Astrocyte (in vitro differentiated cells and primary cell): ENCODE results near the gene JPH3. TPM values are rescaled to one million over a fixed set of nuclear protein-coding genes. Genes with fewer than 3 reads are reported as not detected.

Source experiments
- DNase-seq: peaks from one replicate; pipeline ENCODE4 v3.0.0-alpha.2; 2010; ENCODE audit warnings: low read depth
- FAIRE-seq: peaks from 2 replicates; lab custom pipeline; 2011; peaks lifted over from hg19 to GRCh38; lab: Jason Lieb, UNC
- H2AFZ ChIP-seq: 2 replicates; pipeline ENCODE4 v1.6.0; 2012; ENCODE audit warnings: low read depth, low read length, inconsistent platforms
- H3K27ac ChIP-seq: 2 replicates; pipeline ENCODE4 v1.5.1; 2011; ENCODE audit warnings: low read depth, low read length, inconsistent platforms
- H3K27me3 ChIP-seq: 2 replicates; pipeline ENCODE4 v1.6.0; 2011; ENCODE audit warnings: low read length, inconsistent platforms; ENCODE audit not compliant: insufficient read depth
- H3K36me3 ChIP-seq: 2 replicates; pipeline ENCODE4 v1.5.1; 2011; ENCODE audit warnings: low read length, inconsistent platforms; ENCODE audit not compliant: insufficient read depth
- H3K4me1 ChIP-seq: 2 replicates; pipeline ENCODE4 v1.5.1; 2011; ENCODE audit warnings: low read length, inconsistent platforms; ENCODE audit not compliant: insufficient read depth
- H3K4me2 ChIP-seq: 2 replicates; pipeline ENCODE4 v1.6.0; 2012; ENCODE audit warnings: low read length, inconsistent platforms
- H3K4me3 ChIP-seq: 2 replicates; pipeline ENCODE4 v1.5.1; 2011; ENCODE audit warnings: low read depth, mild to moderate bottlenecking, low read length, inconsistent platforms; ENCODE audit not compliant: insufficient read depth
- H3K79me2 ChIP-seq: 2 replicates; pipeline ENCODE4 v1.6.0; 2012; ENCODE audit warnings: mild to moderate bottlenecking, low read length, inconsistent platforms; ENCODE audit not compliant: insufficient read depth
- H3K9ac ChIP-seq: 2 replicates; pipeline ENCODE4 v1.6.0; 2012; ENCODE audit warnings: mild to moderate bottlenecking, low read length, inconsistent platforms
- H3K9me3 ChIP-seq: 2 replicates; pipeline ENCODE4 v1.5.1; 2012; ENCODE audit warnings: low read depth, mild to moderate bottlenecking, low read length, inconsistent platforms; ENCODE audit not compliant: insufficient read depth
- H4K20me1 ChIP-seq: 2 replicates; pipeline ENCODE4 v1.6.0; 2012; ENCODE audit warnings: low read length, inconsistent platforms; ENCODE audit not compliant: insufficient read depth
- H3K27ac Mint-ChIP-seq: one replicate; pipeline ENCODE4 v1.8.0; 2021; ENCODE audit warnings: mild to moderate bottlenecking, mixed read lengths; ENCODE audit not compliant: unreplicated experiment
- H3K27me3 Mint-ChIP-seq: one replicate; pipeline ENCODE4 v1.8.0; 2021; ENCODE audit warnings: low read depth, mixed read lengths; ENCODE audit not compliant: unreplicated experiment
- H3K36me3 Mint-ChIP-seq: one replicate; pipeline ENCODE4 v1.8.0; 2021; ENCODE audit warnings: low read depth, mixed read lengths; ENCODE audit not compliant: unreplicated experiment
- H3K4me1 Mint-ChIP-seq: one replicate; pipeline ENCODE4 v1.8.0; 2021; ENCODE audit warnings: low read depth, mixed read lengths; ENCODE audit not compliant: unreplicated experiment
- H3K4me3 Mint-ChIP-seq: one replicate; pipeline ENCODE4 v1.8.0; 2021; ENCODE audit warnings: mild to moderate bottlenecking, moderate library complexity, mixed read lengths; ENCODE audit not compliant: unreplicated experiment
- H3K9me3 Mint-ChIP-seq: one replicate; pipeline ENCODE4 v1.8.0; 2021; ENCODE audit warnings: mild to moderate bottlenecking, mixed read lengths; ENCODE audit not compliant: unreplicated experiment
- CTCF ChIP-seq: IDR thresholded peaks from 2 replicates; pipeline ENCODE4 v1.5.1; 2011; ENCODE audit warnings: low read depth, mild to moderate bottlenecking, inconsistent platforms, low read length, moderate library complexity; ENCODE audit not compliant: insufficient read depth
- EZH2 ChIP-seq: IDR thresholded peaks from 2 replicates; pipeline ENCODE4 v1.6.1; 2012; ENCODE audit warnings: mild to moderate bottlenecking, low read length, inconsistent platforms; ENCODE audit not compliant: insufficient read depth
- total RNA-seq: library from RNA; stranded (reverse); gene quantifications from 2 replicates; pipeline ENCODE4 v1.2.1, GENCODE V29; 2021

Gene JPH3
- total RNA-seq, 1 donor from 2014 or later: 8.6 TPM

- Histone ChIP-seq H3K36me3 (no peaks in the 10 kb centered on the region), H3K9ac (no peak overlapping the region), H3K4me2 (no peak overlapping the region), H3K4me3 (no peak overlapping the region), H3K79me2 (no peaks in the 10 kb centered on the region), H3K27me3 (peaks cover 18% of the 10 kb centered on the region), H3K9me3 (no peaks in the 10 kb centered on the region), H3K4me1 (no peaks in the 10 kb centered on the region), H2AFZ (no peak overlapping the region), H4K20me1 (no peaks in the 10 kb centered on the region), H3K27ac (no peak overlapping the region)
- no peak for DNase-seq
- Mint-ChIP-seq H3K9me3 (no peaks in the 10 kb centered on the region), H3K36me3 (peaks cover 1% of the 10 kb centered on the region), H3K4me1 (no peaks in the 10 kb centered on the region), H3K27me3 (peaks cover 35% of the 10 kb centered on the region), H3K4me3 (no peak overlapping the region), H3K27ac (no peak overlapping the region)
- FAIRE-seq: no peak
- TF ChIP-seq EZH2: no peak
- TF ChIP-seq CTCF: no peak
These were observed 42.3 kb downstream of the JPH3 start for GRCh38 chr16:87644596-87644995.

DNA sequence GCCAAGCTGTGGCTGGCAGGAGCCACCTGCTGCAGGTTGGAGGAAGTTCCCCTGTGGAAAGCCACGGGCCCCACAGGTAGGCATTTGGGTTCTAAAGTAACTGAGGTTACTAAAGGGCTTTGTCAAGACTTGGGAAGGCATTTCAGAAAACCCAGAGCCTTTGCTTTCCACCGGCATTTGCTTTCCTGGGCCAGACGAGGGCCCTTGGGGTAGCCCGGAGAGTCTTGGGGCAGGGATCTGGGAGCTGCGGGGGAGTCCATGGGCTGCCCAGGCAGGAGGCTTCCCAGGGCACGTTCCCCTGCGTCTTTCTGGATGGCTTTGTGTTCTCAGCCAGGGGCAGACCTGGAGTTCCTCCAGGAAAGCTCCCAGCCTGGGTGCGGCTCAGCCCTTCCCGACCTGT, 43.5 kb downstream of the JPH3 start:
- Mint-ChIP-seq H3K27ac (no peak overlapping the region), H3K36me3 (peaks cover 1% of the 10 kb centered on the region), H3K4me1 (no peaks in the 10 kb centered on the region), H3K4me3 (no peak overlapping the region), H3K9me3 (no peaks in the 10 kb centered on the region), H3K27me3 (peaks cover 39% of the 10 kb centered on the region)
- no peak overlapping the region for H3K9ac ChIP-seq
- H3K4me3 ChIP-seq: no peak overlapping the region
- no peak overlapping the region for H3K4me2 ChIP-seq
- no peaks in the 10 kb centered on the region for H4K20me1 ChIP-seq
- no peak overlapping the region for H3K27ac ChIP-seq
- H3K79me2 ChIP-seq: no peaks in the 10 kb centered on the region
- H2AFZ ChIP-seq: no peak overlapping the region
- peaks cover 27% of the 10 kb centered on the region for H3K27me3 ChIP-seq
- no peaks in the 10 kb centered on the region for H3K9me3 ChIP-seq
- no peaks in the 10 kb centered on the region for H3K4me1 ChIP-seq
- no peaks in the 10 kb centered on the region for H3K36me3 ChIP-seq
- DNase-seq (no peak), FAIRE-seq (no peak)
- TF ChIP-seq EZH2 (no peak), CTCF (no peak)

DNA sequence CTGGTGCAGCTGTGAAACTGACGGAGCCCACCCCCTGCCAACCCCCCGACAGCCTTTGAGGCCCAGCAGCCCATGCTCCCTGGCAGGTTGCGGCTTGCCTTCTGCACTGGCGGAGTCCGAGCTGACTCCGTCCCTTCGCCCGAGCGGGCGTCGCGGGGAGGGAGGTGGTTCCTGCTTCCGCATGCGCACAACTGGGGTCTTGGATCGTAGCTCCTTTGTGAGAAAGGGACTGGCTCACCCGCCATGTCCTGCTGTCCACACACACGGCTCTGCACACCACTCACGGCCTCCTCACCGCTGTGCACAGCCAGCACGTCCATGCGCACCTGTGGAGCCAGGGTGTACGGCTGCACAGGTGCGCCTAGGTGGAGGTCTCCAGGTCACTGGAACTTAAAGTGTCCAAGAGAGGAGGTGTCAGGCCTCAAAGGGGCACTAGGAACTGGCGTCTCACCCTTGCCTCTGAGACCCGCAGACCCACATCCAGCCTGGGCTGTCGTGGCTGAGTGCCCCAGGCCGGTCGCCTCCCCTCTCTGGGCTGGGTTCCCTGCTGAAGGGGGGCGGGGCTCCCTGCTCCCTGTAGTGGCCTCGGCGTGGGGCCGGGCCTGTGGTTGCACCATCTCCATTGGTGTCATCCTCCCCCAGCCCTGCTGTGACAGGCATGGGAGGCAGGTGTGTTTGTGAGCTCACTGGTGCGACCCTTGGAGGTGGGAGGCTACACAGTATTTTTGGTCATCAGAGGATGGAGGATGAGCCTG, 45.3 kb downstream of the JPH3 start:
- Mint-ChIP-seq H3K9me3 (no peaks in the 10 kb centered on the region), H3K36me3 (peaks cover 1% of the 10 kb centered on the region), H3K4me1 (no peaks in the 10 kb centered on the region), H3K4me3 (no peak overlapping the region), H3K27ac (no peak overlapping the region), H3K27me3 (peaks cover 35% of the 10 kb centered on the region)
- H3K4me1 ChIP-seq: no peaks in the 10 kb centered on the region
- H3K36me3 ChIP-seq: no peaks in the 10 kb centered on the region
- no peaks in the 10 kb centered on the region for H3K9me3 ChIP-seq
- H3K4me3 ChIP-seq: no peak overlapping the region
- TF ChIP-seq CTCF (no peak), EZH2 (no peak)
- H3K4me2 ChIP-seq: no peak overlapping the region
- H4K20me1 ChIP-seq: no peaks in the 10 kb centered on the region
- H2AFZ ChIP-seq: no peak overlapping the region
- FAIRE-seq (no peak), DNase-seq (no peak)
- H3K9ac ChIP-seq: no peak overlapping the region
- H3K79me2 ChIP-seq: no peaks in the 10 kb centered on the region
- peaks cover 30% of the 10 kb centered on the region for H3K27me3 ChIP-seq
- no peak overlapping the region for H3K27ac ChIP-seq
